Liver (tissue), 9 donors: ENCODE data around the gene PLPPR2. TPM values are rescaled to one million over a fixed set of nuclear protein-coding genes. Genes with fewer than 3 reads are reported as not detected.
A peak's percentile ranks its signal among the peaks of the same experiment; 100 is the strongest.

Experiments
- DNase-seq: peaks from one replicate; pipeline ENCODE4 v3.0.0-alpha.2; 2017; ENCODE audit warnings: low spot score
- H3K27ac ChIP-seq, 2 donors: one replicate each; pipeline ENCODE4 v1.7.0; 2013; ENCODE audit warnings: inconsistent platforms in 2 of 2, low read length in 2 of 2, control low read depth in 1 of 2, low read depth in 1 of 2, mild to moderate bottlenecking in 1 of 2
- H3K27me3 ChIP-seq, 4 donors: one replicate each; pipeline versions ENCODE4 v1.6.1 to v1.7.0; 2013; ENCODE audit warnings: low read length in 3 of 4, inconsistent platforms in 1 of 4, mild to moderate bottlenecking in 1 of 4, moderate library complexity in 1 of 4; ENCODE audit not compliant: control insufficient read depth in 4 of 4, insufficient read depth in 4 of 4
- H3K36me3 ChIP-seq, 4 donors: one replicate each; pipeline versions ENCODE4 v1.6.1 to v1.7.0; 2013; ENCODE audit warnings: low read length in 3 of 4, mild to moderate bottlenecking in 3 of 4, low read depth in 1 of 4, moderate library complexity in 1 of 4; ENCODE audit not compliant: control insufficient read depth in 4 of 4, insufficient read depth in 3 of 4
- H3K4me1 ChIP-seq, 4 donors: one replicate each; pipeline versions ENCODE4 v1.6.1 to v1.7.0; 2013; ENCODE audit warnings: low read length in 3 of 4, mild to moderate bottlenecking in 3 of 4, moderate library complexity in 1 of 4; ENCODE audit not compliant: control insufficient read depth in 4 of 4, insufficient read depth in 4 of 4
- H3K4me3 ChIP-seq, 3 donors: one replicate each; pipeline versions ENCODE4 v1.6.1 to v1.7.0; 2013; ENCODE audit warnings: low read length in 3 of 3, control low read depth in 1 of 3, low read depth in 1 of 3, mild to moderate bottlenecking in 1 of 3
- H3K9ac ChIP-seq, 2 donors: one replicate each; pipeline ENCODE4 v1.7.0; 2013; ENCODE audit warnings: low read length in 2 of 2, mild to moderate bottlenecking in 2 of 2, moderate library complexity in 2 of 2, control low read depth in 1 of 2, low read depth in 1 of 2
- H3K9me3 ChIP-seq, 4 donors: one replicate each; pipeline versions ENCODE4 v1.6.1 to v1.7.0; 2013; ENCODE audit warnings: low read length in 3 of 4; ENCODE audit not compliant: control insufficient read depth in 4 of 4
- EGR1 ChIP-seq, 2 donors: IDR thresholded peaks; 2 replicates each; pipeline ENCODE4 v1.6.1; 2016 to 2018; ENCODE audit warnings: antibody characterized with exemption in 2 of 2, low read depth in 2 of 2
- FOXA1 ChIP-seq: IDR thresholded peaks from 2 replicates; pipeline ENCODE4 v1.6.1; 2016; ENCODE audit warnings: antibody characterized with exemption
- FOXA2 ChIP-seq: IDR thresholded peaks from 2 replicates; pipeline ENCODE4 v1.6.1; 2016; ENCODE audit warnings: antibody characterized with exemption
- GABPA ChIP-seq, 2 donors: IDR thresholded peaks in 1 of 2; conservative IDR thresholded peaks in 1 of 2; 2 replicates each; pipeline ENCODE4 v1.6.1; 2016; ENCODE audit warnings: antibody characterized with exemption in 2 of 2, mild to moderate bottlenecking in 1 of 2, moderate library complexity in 1 of 2
- HNF4A ChIP-seq, 2 donors: conservative IDR thresholded peaks; 2 replicates each; pipeline ENCODE4 v1.6.1; 2016; ENCODE audit warnings: antibody characterized with exemption in 2 of 2, mild to moderate bottlenecking in 2 of 2
- HNF4G ChIP-seq: IDR thresholded peaks from 2 replicates; pipeline ENCODE4 v1.6.1; 2016; ENCODE audit warnings: antibody characterized with exemption
- JUND ChIP-seq, 2 donors: IDR thresholded peaks; 2 replicates each; pipeline ENCODE4 v1.6.1; 2016; ENCODE audit warnings: antibody characterized with exemption in 2 of 2
- NR2F2 ChIP-seq: IDR thresholded peaks from 2 replicates; pipeline ENCODE4 v1.6.1; 2016; ENCODE audit warnings: antibody characterized with exemption
- RAD21 ChIP-seq, 2 donors: IDR thresholded peaks; 2 replicates each; pipeline ENCODE4 v1.6.1; 2016; ENCODE audit warnings: antibody characterized with exemption in 2 of 2, mild to moderate bottlenecking in 2 of 2
- SP1 ChIP-seq: IDR thresholded peaks from 2 replicates; pipeline ENCODE4 v1.6.1; 2018; ENCODE audit warnings: antibody characterized with exemption, mild to moderate bottlenecking
- TAF1 ChIP-seq: conservative IDR thresholded peaks from 2 replicates; pipeline ENCODE4 v1.6.1; 2016; ENCODE audit warnings: antibody characterized with exemption, mild to moderate bottlenecking
- YY1 ChIP-seq: IDR thresholded peaks from 2 replicates; pipeline ENCODE4 v1.6.1; 2016; ENCODE audit warnings: antibody characterized with exemption, mild to moderate bottlenecking
- WGBS: extraction: QIAGEN DNeasy Blood & Tissue Kit; methylation state at CpG from one replicate; pipeline ENCODE4 v1.1.7; 2013; 5-methylcytosine and 5-hydroxymethylcytosine counted together
- polyA plus RNA-seq, 2 donors: library from polyadenylated mRNA; stranded (reverse) in 1 of 2; unstranded in 1 of 2; fragments of 200-250 nt in 1 of 2; fragments of >200 nt in 1 of 2; fragmentation: Nextera tagmentation in 1 of 2; extraction: Ambion mirVana in 1 of 2; gene quantifications; one replicate each; pipeline versions ENCODE4 v1.2.1 to v1.2.3, GENCODE V29; 2013 to 2015
- total RNA-seq, 2 donors: library from RNA; depleted of rRNA; stranded (reverse); fragments of >200 nt; gene quantifications; one replicate each; pipeline ENCODE4 v1.2.3, GENCODE V29; 2014
- TF ChIP-seq, protein P1 (sequence below): IDR thresholded peaks from 2 replicates; pipeline ENCODE4 v1.6.1; 2016; ENCODE audit warnings: antibody characterized with exemption
- TF ChIP-seq, protein P2 (sequence below): IDR thresholded peaks from 2 replicates; pipeline ENCODE4 v1.6.1; 2016; ENCODE audit warnings: antibody characterized with exemption
- TF ChIP-seq, protein P3 (sequence below): IDR thresholded peaks from 2 replicates; pipeline ENCODE4 v1.6.1; 2016; ENCODE audit warnings: antibody characterized with exemption, mild to moderate bottlenecking
- TF ChIP-seq, protein P4 (sequence below): IDR thresholded peaks from 2 replicates; pipeline ENCODE4 v1.6.1; 2016; ENCODE audit warnings: antibody characterized with exemption
- donor health status: healthy.
- donor health status: healthy.
- donor health status: healthy.
- donor health status: healthy.
- donor health status: healthy.

PLPPR2 gene
- total and polyA plus RNA-seq, 4 donors: 1.3 to 12.6 (median 7.3) TPM

DNA sequence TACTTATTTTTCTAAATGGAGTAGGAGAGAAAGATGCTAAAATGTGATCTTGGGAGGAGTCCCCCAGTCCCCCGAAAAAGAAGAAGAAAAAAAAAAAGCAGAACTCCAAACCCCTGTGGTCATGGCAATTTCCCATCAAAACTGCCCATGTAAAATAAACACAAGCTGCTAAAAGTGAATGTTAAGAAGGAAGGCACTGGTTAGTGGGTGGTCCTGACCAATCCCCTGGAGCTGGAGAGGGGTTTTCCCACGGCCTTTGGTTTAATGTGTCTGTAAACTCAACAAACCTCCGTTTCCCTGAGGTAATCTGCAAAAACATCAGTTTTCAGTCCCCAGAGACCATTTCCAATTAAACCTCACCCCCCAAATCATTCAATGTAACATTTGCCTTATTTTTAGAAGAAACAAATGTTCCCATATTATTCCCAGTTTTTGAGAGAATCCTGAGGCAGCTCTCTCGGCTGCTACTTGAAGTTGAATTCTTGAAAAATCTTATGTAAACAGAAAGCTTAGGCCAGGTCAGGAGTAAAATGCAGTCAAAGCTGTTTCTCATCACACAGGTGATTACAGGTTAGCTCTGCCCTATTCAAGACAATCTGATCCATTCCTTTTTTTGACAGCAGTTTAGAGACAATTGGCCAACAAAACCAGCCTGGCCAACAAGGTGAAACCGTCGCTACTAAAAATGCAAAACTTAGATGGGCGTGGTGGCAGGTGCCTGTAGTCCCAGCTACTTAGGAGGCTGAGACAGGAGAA is 32.8 kb upstream of the PLPPR2 start:
- H3K27ac ChIP-seq: peak overlapping the region in 1 of 2 donors; percentile 7
- H3K4me3 ChIP-seq: no peak overlapping the region
- DNase-seq: no peak

DNA sequence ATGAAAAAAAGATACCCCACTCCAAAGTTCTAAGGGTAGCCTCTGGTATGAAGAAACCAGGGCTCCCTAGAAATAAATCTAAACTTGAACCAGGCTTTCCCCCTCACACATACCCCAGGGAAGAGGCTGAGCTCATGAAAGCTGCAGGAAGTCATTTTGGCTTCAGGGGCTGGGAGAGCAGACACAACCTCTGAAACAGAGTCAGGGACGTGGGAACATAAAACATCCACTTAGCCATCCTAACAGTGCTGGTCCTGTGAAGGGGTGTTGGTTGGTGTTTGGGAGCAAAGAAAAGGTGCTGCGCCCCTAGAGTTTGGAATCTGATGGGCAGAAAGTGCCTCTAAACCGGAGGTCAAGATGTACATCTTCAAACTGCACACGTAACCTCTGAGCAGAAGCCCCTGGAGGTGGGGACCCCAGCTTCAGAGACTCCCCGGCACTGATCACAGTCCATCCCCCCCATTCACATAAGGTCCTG is 31.6 kb upstream of the PLPPR2 start:
- peaks cover 6 to 16% (median 12%) of the 10 kb centered on the region in 4 donors for H3K4me1 ChIP-seq
- 62% methylated on average over 5 of the region's 5 CpGs for WGBS
- no peaks in the 10 kb centered on the region for H3K27me3 ChIP-seq
- H3K9me3 ChIP-seq: no peaks in the 10 kb centered on the region
- H3K27ac ChIP-seq: peak overlapping the region; percentile 64 to 85
- no peak overlapping the region for H3K9ac ChIP-seq
- no peak overlapping the region for H3K4me3 ChIP-seq
- peaks cover 0 to 2% (median 0%) of the 10 kb centered on the region in 4 donors for H3K36me3 ChIP-seq
- no peak for DNase-seq
- TF ChIP-seq EGR1 (IDR thresholded peaks at IDR 0.05; ENCODE audit: low read depth in 2 of 2): no peak
- TF ChIP-seq FOXA1: no peak
- no peak for TF ChIP-seq RAD21 (IDR thresholded peaks at IDR 0.05)
- no peak for TF ChIP-seq GABPA (IDR thresholded peaks at IDR 0.05 in 1 of 2, conservative IDR thresholded peaks at IDR 0.05 in 1 of 2)
- TF ChIP-seq, protein P1, sequence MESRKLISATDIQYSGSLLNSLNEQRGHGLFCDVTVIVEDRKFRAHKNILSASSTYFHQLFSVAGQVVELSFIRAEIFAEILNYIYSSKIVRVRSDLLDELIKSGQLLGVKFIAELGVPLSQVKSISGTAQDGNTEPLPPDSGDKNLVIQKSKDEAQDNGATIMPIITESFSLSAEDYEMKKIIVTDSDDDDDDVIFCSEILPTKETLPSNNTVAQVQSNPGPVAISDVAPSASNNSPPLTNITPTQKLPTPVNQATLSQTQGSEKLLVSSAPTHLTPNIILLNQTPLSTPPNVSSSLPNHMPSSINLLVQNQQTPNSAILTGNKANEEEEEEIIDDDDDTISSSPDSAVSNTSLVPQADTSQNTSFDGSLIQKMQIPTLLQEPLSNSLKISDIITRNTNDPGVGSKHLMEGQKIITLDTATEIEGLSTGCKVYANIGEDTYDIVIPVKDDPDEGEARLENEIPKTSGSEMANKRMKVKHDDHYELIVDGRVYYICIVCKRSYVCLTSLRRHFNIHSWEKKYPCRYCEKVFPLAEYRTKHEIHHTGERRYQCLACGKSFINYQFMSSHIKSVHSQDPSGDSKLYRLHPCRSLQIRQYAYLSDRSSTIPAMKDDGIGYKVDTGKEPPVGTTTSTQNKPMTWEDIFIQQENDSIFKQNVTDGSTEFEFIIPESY: no peak
- TF ChIP-seq TAF1: no peak
- TF ChIP-seq NR2F2: no peak
- no peak for TF ChIP-seq YY1
- TF ChIP-seq, protein P2, sequence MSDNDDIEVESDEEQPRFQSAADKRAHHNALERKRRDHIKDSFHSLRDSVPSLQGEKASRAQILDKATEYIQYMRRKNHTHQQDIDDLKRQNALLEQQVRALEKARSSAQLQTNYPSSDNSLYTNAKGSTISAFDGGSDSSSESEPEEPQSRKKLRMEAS: no peak
- TF ChIP-seq FOXA2: no peak
- TF ChIP-seq SP1: no peak
- TF ChIP-seq, protein P3, sequence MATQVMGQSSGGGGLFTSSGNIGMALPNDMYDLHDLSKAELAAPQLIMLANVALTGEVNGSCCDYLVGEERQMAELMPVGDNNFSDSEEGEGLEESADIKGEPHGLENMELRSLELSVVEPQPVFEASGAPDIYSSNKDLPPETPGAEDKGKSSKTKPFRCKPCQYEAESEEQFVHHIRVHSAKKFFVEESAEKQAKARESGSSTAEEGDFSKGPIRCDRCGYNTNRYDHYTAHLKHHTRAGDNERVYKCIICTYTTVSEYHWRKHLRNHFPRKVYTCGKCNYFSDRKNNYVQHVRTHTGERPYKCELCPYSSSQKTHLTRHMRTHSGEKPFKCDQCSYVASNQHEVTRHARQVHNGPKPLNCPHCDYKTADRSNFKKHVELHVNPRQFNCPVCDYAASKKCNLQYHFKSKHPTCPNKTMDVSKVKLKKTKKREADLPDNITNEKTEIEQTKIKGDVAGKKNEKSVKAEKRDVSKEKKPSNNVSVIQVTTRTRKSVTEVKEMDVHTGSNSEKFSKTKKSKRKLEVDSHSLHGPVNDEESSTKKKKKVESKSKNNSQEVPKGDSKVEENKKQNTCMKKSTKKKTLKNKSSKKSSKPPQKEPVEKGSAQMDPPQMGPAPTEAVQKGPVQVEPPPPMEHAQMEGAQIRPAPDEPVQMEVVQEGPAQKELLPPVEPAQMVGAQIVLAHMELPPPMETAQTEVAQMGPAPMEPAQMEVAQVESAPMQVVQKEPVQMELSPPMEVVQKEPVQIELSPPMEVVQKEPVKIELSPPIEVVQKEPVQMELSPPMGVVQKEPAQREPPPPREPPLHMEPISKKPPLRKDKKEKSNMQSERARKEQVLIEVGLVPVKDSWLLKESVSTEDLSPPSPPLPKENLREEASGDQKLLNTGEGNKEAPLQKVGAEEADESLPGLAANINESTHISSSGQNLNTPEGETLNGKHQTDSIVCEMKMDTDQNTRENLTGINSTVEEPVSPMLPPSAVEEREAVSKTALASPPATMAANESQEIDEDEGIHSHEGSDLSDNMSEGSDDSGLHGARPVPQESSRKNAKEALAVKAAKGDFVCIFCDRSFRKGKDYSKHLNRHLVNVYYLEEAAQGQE: no peak
- TF ChIP-seq, protein P4, sequence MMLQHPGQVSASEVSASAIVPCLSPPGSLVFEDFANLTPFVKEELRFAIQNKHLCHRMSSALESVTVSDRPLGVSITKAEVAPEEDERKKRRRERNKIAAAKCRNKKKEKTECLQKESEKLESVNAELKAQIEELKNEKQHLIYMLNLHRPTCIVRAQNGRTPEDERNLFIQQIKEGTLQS: no peak
- no peak for TF ChIP-seq JUND (IDR thresholded peaks at IDR 0.05)
- no peak for TF ChIP-seq HNF4A (conservative IDR thresholded peaks at IDR 0.05)
- TF ChIP-seq HNF4G: no peak

More for the DNA sequence above, 32.8 kb upstream of the PLPPR2 start:
- Histone ChIP-seq H3K9me3 (no peaks in the 10 kb centered on the region), H3K36me3 (peaks cover 0 to 2% (median 0%) of the 10 kb centered on the region in 4 donors), H3K4me1 (peaks cover 6 to 16% (median 12%) of the 10 kb centered on the region in 4 donors), H3K27me3 (no peaks in the 10 kb centered on the region), H3K9ac (no peak overlapping the region)
- TF ChIP-seq NR2F2 (no peak), FOXA2 (no peak)
- TF ChIP-seq, protein P1: no peak
- TF ChIP-seq, protein P3: no peak
- 67% methylated on average over 7 of the region's 7 CpGs for WGBS
